IPS-15b (cell line): ENCODE results near the gene PTGIR.

Experiments used
- H3K27me3 ChIP-seq: one replicate; pipeline ENCODE4 v1.6.1; 2013; ENCODE audit warnings: low read length; ENCODE audit not compliant: control insufficient read depth, insufficient read depth
- H3K36me3 ChIP-seq: one replicate; pipeline ENCODE4 v1.6.1; 2013; ENCODE audit warnings: low read length; ENCODE audit not compliant: control insufficient read depth, insufficient read depth
- H3K4me1 ChIP-seq: one replicate; pipeline ENCODE4 v1.6.1; 2013; ENCODE audit warnings: mild to moderate bottlenecking, low read length; ENCODE audit not compliant: control insufficient read depth, insufficient read depth
- H3K4me3 ChIP-seq: one replicate; pipeline ENCODE4 v1.5.1; 2013; ENCODE audit warnings: low read depth, low read length
- H3K9ac ChIP-seq: one replicate; pipeline ENCODE4 v1.6.1; 2013; ENCODE audit warnings: low read depth, mild to moderate bottlenecking, low read length
- H3K9me3 ChIP-seq: one replicate; pipeline ENCODE4 v1.6.1; 2013; ENCODE audit warnings: mild to moderate bottlenecking, low read length; ENCODE audit not compliant: control insufficient read depth, insufficient read depth

PTGIR gene

GRCh38 chr19:46624958-46625661 is at the start of gene PTGIR:
Gene PTGIR, minus strand, starts transcription at chr19:46625089. Its CDS starts 864 bp downstream, at chr19:46624225.
- Histone ChIP-seq H3K27me3 (no peaks in the 10 kb centered on the region), H3K4me1 (no peaks in the 10 kb centered on the region), H3K9ac (no peak within 1 kb of the TSS), H3K9me3 (no peaks in the 10 kb centered on the region), H3K4me3 (no peak within 1 kb of the TSS), H3K36me3 (no peaks in the 10 kb centered on the region)

DNA sequence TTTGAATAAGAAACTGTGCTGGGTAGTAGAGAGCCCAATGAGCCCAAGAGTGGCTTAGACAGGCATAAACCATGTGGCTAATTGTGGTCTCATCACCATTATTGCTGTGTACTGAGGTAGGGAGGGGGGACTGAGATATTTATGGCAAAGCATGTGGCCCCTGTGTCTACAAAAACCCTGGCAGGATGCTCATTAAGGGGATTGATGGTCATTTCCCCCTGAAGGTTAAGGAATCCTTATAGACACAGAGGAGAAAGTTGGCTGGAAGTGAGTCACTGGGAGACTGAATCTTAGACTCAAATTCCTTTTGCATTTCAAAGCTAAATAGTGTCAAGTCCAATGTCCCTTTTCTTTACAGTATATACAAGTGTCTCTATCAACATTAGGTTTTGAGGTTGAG is 45.9 kb upstream of the PTGIR start:
- no peaks in the 10 kb centered on the region for H3K9me3 ChIP-seq
- H3K4me1 ChIP-seq, result no peaks in the 10 kb centered on the region
- H3K9ac ChIP-seq, result no peak overlapping the region
- peaks cover 20% of the 10 kb centered on the region for H3K36me3 ChIP-seq
- no peaks in the 10 kb centered on the region for H3K27me3 ChIP-seq
- no peak overlapping the region for H3K4me3 ChIP-seq

GRCh38 chr19:46668662-46669061 is 43.8 kb upstream of the PTGIR start:
- Histone ChIP-seq H3K27me3 (no peaks in the 10 kb centered on the region), H3K4me1 (no peaks in the 10 kb centered on the region), H3K9me3 (no peaks in the 10 kb centered on the region), H3K4me3 (no peak overlapping the region), H3K36me3 (peaks cover 8% of the 10 kb centered on the region), H3K9ac (no peak overlapping the region)

GRCh38 chr19:46665072-46665471 is 40.2 kb upstream of the PTGIR start:
- Histone ChIP-seq H3K4me3 (no peak overlapping the region), H3K36me3 (no peaks in the 10 kb centered on the region), H3K27me3 (no peaks in the 10 kb centered on the region), H3K4me1 (no peaks in the 10 kb centered on the region), H3K9me3 (no peaks in the 10 kb centered on the region), H3K9ac (no peak overlapping the region)

GRCh38 chr19:46661735-46662592 is 37.1 kb upstream of the PTGIR start:
- H3K4me3 ChIP-seq, result peak overlapping the region; percentile 38
- no peak overlapping the region for H3K9ac ChIP-seq
- no peaks in the 10 kb centered on the region for H3K27me3 ChIP-seq

GRCh38 chr19:46661020-46661731 is 36.3 kb upstream of the PTGIR start, which contains the start of gene DACT3:
Gene DACT3, minus strand, starts transcription at chr19:46661182. Its CDS starts 118 bp downstream, at chr19:46661064.
- H3K9me3 ChIP-seq, result no peaks in the 10 kb centered on the region
- H3K4me3 ChIP-seq, result peak within 1 kb of the TSS; percentile 67
- no peak within 1 kb of the TSS for H3K9ac ChIP-seq
- no peaks in the 10 kb centered on the region for H3K36me3 ChIP-seq
- peaks cover 4% of the 10 kb centered on the region for H3K4me1 ChIP-seq
- H3K27me3 ChIP-seq, result no peaks in the 10 kb centered on the region

More at GRCh38 chr19:46661735-46662592, 37.1 kb upstream of the PTGIR start:
- H3K36me3 ChIP-seq, result no peaks in the 10 kb centered on the region
- peaks cover 4% of the 10 kb centered on the region for H3K4me1 ChIP-seq
- H3K9me3 ChIP-seq, result no peaks in the 10 kb centered on the region

GRCh38 chr19:46660551-46661019 is 35.7 kb upstream of the PTGIR start:
- Histone ChIP-seq H3K27me3 (no peaks in the 10 kb centered on the region), H3K4me1 (peaks cover 4% of the 10 kb centered on the region), H3K9me3 (no peaks in the 10 kb centered on the region), H3K4me3 (peak overlapping the region; percentile 67), H3K36me3 (no peaks in the 10 kb centered on the region), H3K9ac (no peak overlapping the region)

- Histone ChIP-seq H3K27me3 (no peaks in the 10 kb centered on the region), H3K36me3 (no peaks in the 10 kb centered on the region), H3K4me3 (peak overlapping the region; percentile 67), H3K9ac (no peak overlapping the region), H3K9me3 (no peaks in the 10 kb centered on the region), H3K4me1 (peaks cover 5% of the 10 kb centered on the region)
These were observed 35.2 kb upstream of the PTGIR start for GRCh38 chr19:46660008-46660517.

DNA sequence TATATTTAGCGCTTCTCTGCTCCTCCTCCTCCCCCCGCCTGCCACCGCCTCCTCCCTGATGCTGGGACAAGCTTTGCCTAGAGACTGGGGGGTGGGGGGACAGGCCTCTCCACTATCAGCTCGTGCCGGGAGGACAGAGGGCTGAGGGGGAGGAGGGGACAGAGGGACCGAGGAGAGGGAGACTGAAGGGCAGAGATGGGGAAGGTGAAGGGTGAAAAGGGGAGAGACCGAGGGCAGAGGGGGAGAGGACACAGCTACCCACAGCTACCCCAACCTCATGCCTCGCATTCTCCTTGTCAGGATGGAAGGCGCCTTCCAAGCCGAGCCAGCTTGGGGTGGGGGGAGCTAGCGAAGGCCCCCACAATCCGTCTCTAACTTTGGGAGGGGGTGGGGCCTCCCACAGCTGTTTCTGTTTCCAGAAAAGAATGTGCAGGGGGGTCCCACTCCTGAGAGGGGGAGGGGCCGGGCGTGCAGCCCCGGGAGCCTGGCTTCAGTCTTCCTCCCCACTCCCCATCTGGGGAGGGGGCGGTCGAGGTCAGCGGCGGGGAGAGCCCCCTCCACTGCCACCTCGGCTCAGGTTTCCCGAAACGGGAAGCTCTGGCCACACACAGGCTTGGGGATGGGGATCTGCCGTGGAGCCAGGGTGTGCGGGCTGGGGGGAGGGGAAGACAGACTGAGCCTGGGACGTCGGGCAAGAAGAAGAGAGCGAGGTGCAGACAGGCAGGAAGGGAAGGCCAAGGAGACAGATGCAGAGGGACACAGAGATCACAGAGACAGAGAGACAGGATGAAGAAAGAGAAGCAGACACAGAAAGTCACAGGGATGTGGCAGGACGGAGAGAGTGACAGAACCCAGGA is 34.5 kb upstream of the PTGIR start:
- no peaks in the 10 kb centered on the region for H3K9me3 ChIP-seq
- no peaks in the 10 kb centered on the region for H3K27me3 ChIP-seq
- no peaks in the 10 kb centered on the region for H3K36me3 ChIP-seq
- H3K9ac ChIP-seq, result no peak overlapping the region
- H3K4me3 ChIP-seq, result peak overlapping the region; percentile 67
- H3K4me1 ChIP-seq, result peaks cover 7% of the 10 kb centered on the region

GRCh38 chr19:46656541-46656940 is 31.7 kb upstream of the PTGIR start:
- Histone ChIP-seq H3K4me3 (no peak overlapping the region), H3K9ac (no peak overlapping the region), H3K36me3 (no peaks in the 10 kb centered on the region), H3K27me3 (no peaks in the 10 kb centered on the region), H3K4me1 (peaks cover 12% of the 10 kb centered on the region), H3K9me3 (no peaks in the 10 kb centered on the region)
